Keratinocyte (primary cell): ENCODE measurements around the gene EBF3. TPM values are rescaled to one million over a fixed set of nuclear protein-coding genes. Genes with fewer than 3 reads are reported as not detected.

Experiments
- DNase-seq: peaks from one replicate; pipeline ENCODE4 v3.0.0-alpha.2; 2011; ENCODE audit warnings: low read depth, missing footprints, low spot score
- FAIRE-seq: peaks from 2 replicates; lab custom pipeline; 2011; peaks lifted over from hg19 to GRCh38; lab: Jason Lieb, UNC
- H2AFZ ChIP-seq: 2 replicates; pipeline ENCODE4 v1.6.0; 2012; ENCODE audit warnings: low read length, control low read depth, inconsistent platforms; ENCODE audit not compliant: control insufficient read depth
- H3K27ac ChIP-seq: 2 replicates; pipeline ENCODE4 v1.5.1; 2011; ENCODE audit warnings: low read length; ENCODE audit not compliant: control insufficient read depth, insufficient read depth
- H3K27me3 ChIP-seq: 3 replicates; pipeline ENCODE4 v1.6.0; 2011; ENCODE audit warnings: low read length; ENCODE audit not compliant: control insufficient read depth, insufficient read depth; ENCODE audit errors: extremely low read depth
- H3K36me3 ChIP-seq, 2 experiments: 2 replicates in 1 of 2; 3 replicates in 1 of 2; pipeline ENCODE4 v1.5.1; 2011; ENCODE audit warnings: low read length in 2 of 2, mild to moderate bottlenecking in 1 of 2; ENCODE audit not compliant: control insufficient read depth in 2 of 2, insufficient read depth in 2 of 2; ENCODE audit errors: extremely low read depth in 1 of 2
- H3K4me1 ChIP-seq: 3 replicates; pipeline ENCODE4 v1.5.1; 2011; ENCODE audit warnings: low read length; ENCODE audit not compliant: control insufficient read depth, insufficient read depth; ENCODE audit errors: extremely low read depth
- H3K4me2 ChIP-seq: 3 replicates; pipeline ENCODE4 v1.6.0; 2011; ENCODE audit warnings: low read depth, low read length; ENCODE audit not compliant: control insufficient read depth, insufficient read depth; ENCODE audit errors: extremely low read depth
- H3K4me3 ChIP-seq, 3 experiments: fragments of 200-600 bp in 1 of 3; sonication (generic) in 1 of 3; 2 replicates in 2 of 3; 3 replicates in 1 of 3; pipeline ENCODE4 v1.5.1; 2011 to 2016; ENCODE audit warnings: low read length in 3 of 3, mild to moderate bottlenecking in 3 of 3, control low read depth in 2 of 3, inconsistent platforms in 1 of 3, low read depth in 1 of 3, mixed read lengths in 1 of 3, mixed run types in 1 of 3, moderate library complexity in 1 of 3; ENCODE audit not compliant: control insufficient read depth in 2 of 3, insufficient read depth in 2 of 3; ENCODE audit errors: extremely low read depth in 1 of 3
- H3K79me2 ChIP-seq: 2 replicates; pipeline ENCODE4 v1.6.0; 2012; ENCODE audit warnings: low read length; ENCODE audit not compliant: control insufficient read depth, insufficient read depth
- H3K9ac ChIP-seq: 3 replicates; pipeline ENCODE4 v1.6.0; 2011; ENCODE audit warnings: low read length; ENCODE audit not compliant: control insufficient read depth, insufficient read depth; ENCODE audit errors: extremely low read depth
- H3K9me1 ChIP-seq: 3 replicates; pipeline ENCODE4 v1.6.0; 2011; ENCODE audit warnings: low read length; ENCODE audit not compliant: control insufficient read depth, insufficient read depth; ENCODE audit errors: extremely low read depth
- H3K9me3 ChIP-seq: 2 replicates; pipeline ENCODE4 v1.5.1; 2012; ENCODE audit warnings: low read depth, low read length; ENCODE audit not compliant: control insufficient read depth
- H4K20me1 ChIP-seq: 3 replicates; pipeline ENCODE4 v1.6.0; 2011; ENCODE audit warnings: low read length; ENCODE audit not compliant: control insufficient read depth, insufficient read depth; ENCODE audit errors: extremely low read depth
- CTCF ChIP-seq, 3 experiments: IDR thresholded peaks in 1 of 3; conservative IDR thresholded peaks in 1 of 3; optimal IDR thresholded peaks in 1 of 3; 2 replicates in 2 of 3; 3 replicates in 1 of 3; pipeline versions ENCODE3 to v1.5.1; 2011; ENCODE audit warnings: low read length in 3 of 3, mild to moderate bottlenecking in 3 of 3, moderate library complexity in 2 of 3, control low read depth in 1 of 3, inconsistent platforms in 1 of 3; ENCODE audit not compliant: insufficient read depth in 2 of 3; ENCODE audit errors: extremely low read depth in 1 of 3
- EZH2 ChIP-seq: IDR thresholded peaks from one replicate; pipeline ENCODE4 v1.6.1; 2012; ENCODE audit warnings: inconsistent platforms, mild to moderate bottlenecking, low read length, moderate library complexity
- dilution Hi-C: fragments of 300-500 bp; cut with MboI; formaldehyde crosslinking; loops from one replicate; pipeline ENCODE4 v1.7.0; 2020; ENCODE audit warnings: low sequenced_read_pairs; ENCODE audit not compliant: extremely low pct_ligation_motif_present
- polyA plus RNA-seq, 5 experiments: library from polyadenylated mRNA; depleted of rRNA in 3 of 5; stranded (reverse) in 3 of 5; stranded (forward) in 1 of 5; unstranded in 1 of 5; fragments of >200 nt; gene quantifications; 1 replicate in 1 of 5; 2 replicates in 3 of 5; 3 replicates in 1 of 5; pipeline versions ENCODE4 v1.2.1 to v1.2.3, GENCODE V29; 2011 to 2012; ENCODE audit warnings: missing spikeins in 2 of 5, low read depth in 1 of 5, low replicate concordance in 1 of 5

EBF3 gene
- polyA plus RNA-seq, 1 donor (not counting 4 experiments of a cell fraction or from before 2014, with no cell fraction given), result not detected

DNA sequence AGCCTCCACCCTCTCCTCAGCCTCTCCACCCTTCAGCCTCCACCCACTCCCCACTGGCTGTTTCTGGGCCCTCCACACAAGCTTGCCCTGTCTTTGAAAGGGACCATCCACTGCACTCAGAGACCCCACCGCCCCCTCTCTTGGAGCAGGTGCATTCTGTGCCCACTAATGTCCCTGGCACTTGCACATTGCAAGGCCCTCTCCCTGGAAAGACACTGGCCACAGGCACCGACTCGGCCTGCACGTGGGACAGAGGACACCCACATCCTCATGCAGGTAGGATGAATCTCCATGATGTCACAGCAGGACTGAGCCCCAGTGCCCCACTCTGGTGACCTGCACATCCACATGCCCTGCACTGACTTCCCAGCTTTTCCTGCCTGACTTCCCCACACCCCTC is 36.8 kb upstream of the EBF3 start:
- dilution Hi-C loops, result no loop called here

DNA sequence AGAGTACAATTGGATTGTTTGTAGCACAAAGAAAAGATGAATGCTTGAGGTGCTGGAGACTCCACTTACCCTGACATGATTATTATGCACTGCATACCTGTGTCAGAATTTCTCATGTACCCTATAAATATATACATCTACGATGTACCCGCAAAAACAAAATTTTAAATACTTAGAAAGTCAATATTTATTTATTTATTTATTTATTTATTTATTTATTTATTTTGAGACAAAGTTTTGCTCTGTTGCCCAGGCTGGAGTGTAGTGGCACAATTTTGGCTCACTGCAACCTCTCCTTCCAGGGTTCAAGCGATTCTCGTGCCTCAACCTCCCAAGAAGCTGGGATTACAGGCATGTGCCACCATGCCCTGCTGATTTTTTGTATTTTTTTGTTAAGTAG is 35.1 kb upstream of the EBF3 start:
- H3K9me1 ChIP-seq, result no peaks in the 10 kb centered on the region
- no peak overlapping the region for H2AFZ ChIP-seq
- H3K27ac ChIP-seq, result no peak overlapping the region
- no peak overlapping the region for H3K4me3 ChIP-seq
- FAIRE-seq (no peak), DNase-seq (no peak)
- no peaks in the 10 kb centered on the region for H3K36me3 ChIP-seq
- no peaks in the 10 kb centered on the region for H3K9me3 ChIP-seq
- TF ChIP-seq CTCF (optimal IDR thresholded peaks at IDR 0.05 in 1 of 3, IDR thresholded peaks at IDR 0.05 in 1 of 3, conservative IDR thresholded peaks at IDR 0.05 in 1 of 3; ENCODE audit: extremely low read depth in 1 of 3, insufficient read depth in 2 of 3, low read length in 3 of 3), result no peak
- TF ChIP-seq EZH2, result no peak
- H3K79me2 ChIP-seq, result no peaks in the 10 kb centered on the region
- no peak overlapping the region for H3K4me2 ChIP-seq
- H3K9ac ChIP-seq, result no peak overlapping the region
- no peaks in the 10 kb centered on the region for H3K27me3 ChIP-seq
- dilution Hi-C loops, result no loop called here
- no peaks in the 10 kb centered on the region for H3K4me1 ChIP-seq
- H4K20me1 ChIP-seq, result no peaks in the 10 kb centered on the region

More for the DNA sequence above, 36.8 kb upstream of the EBF3 start:
- no peak for FAIRE-seq
- TF ChIP-seq EZH2 (no peak), CTCF (optimal IDR thresholded peaks at IDR 0.05 in 1 of 3, IDR thresholded peaks at IDR 0.05 in 1 of 3, conservative IDR thresholded peaks at IDR 0.05 in 1 of 3; ENCODE audit: extremely low read depth in 1 of 3, insufficient read depth in 2 of 3, low read length in 3 of 3) (no peak)
- no peaks in the 10 kb centered on the region for H3K4me1 ChIP-seq
- no peaks in the 10 kb centered on the region for H3K36me3 ChIP-seq
- no peak overlapping the region for H3K27ac ChIP-seq
- no peak overlapping the region for H3K4me2 ChIP-seq
- H3K79me2 ChIP-seq, result no peaks in the 10 kb centered on the region
- H3K4me3 ChIP-seq, result no peak overlapping the region
- no peak for DNase-seq
- no peaks in the 10 kb centered on the region for H3K27me3 ChIP-seq
- no peaks in the 10 kb centered on the region for H3K9me3 ChIP-seq
- no peaks in the 10 kb centered on the region for H4K20me1 ChIP-seq
- H2AFZ ChIP-seq, result no peak overlapping the region
- no peak overlapping the region for H3K9ac ChIP-seq
- no peaks in the 10 kb centered on the region for H3K9me1 ChIP-seq
